Activated CD4-positive, alpha-beta T cell treated with anti-CD3 and anti-CD28 coated beads for 4 hours (primary cell): ENCODE data around the gene SLC25A51.

Source experiments
- DNase-seq, 2 donors: peaks; one replicate each; pipeline ENCODE4 v3.0.0-alpha.2; 2020

SLC25A51 gene

GRCh38 chr9:37936965-37937364, 33.0 kb upstream of the SLC25A51 start:
- no peak for DNase-seq

- DNase-seq, result no peak
Measured at GRCh38 chr9:37936376-37936775, 32.4 kb upstream of the SLC25A51 start.

- DNase-seq, result no peak
Measured at GRCh38 chr9:37935096-37935495, 31.2 kb upstream of the SLC25A51 start.

- no peak for DNase-seq
Measured at GRCh38 chr9:37931592-37931991, 27.7 kb upstream of the SLC25A51 start.

GRCh38 chr9:37929441-37929895, 25.5 kb upstream of the SLC25A51 start:
- DNase-seq, result no peak

- no peak for DNase-seq
Measured at GRCh38 chr9:37928552-37929430, 24.9 kb upstream of the SLC25A51 start.

- no peak for DNase-seq
Measured at GRCh38 chr9:37927601-37928551, 23.9 kb upstream of the SLC25A51 start.

GRCh38 chr9:37927132-37927531, 23.2 kb upstream of the SLC25A51 start:
- no peak for DNase-seq

- no peak for DNase-seq
Measured at GRCh38 chr9:37926737-37927118, 22.8 kb upstream of the SLC25A51 start.

- no peak for DNase-seq
Measured at GRCh38 chr9:37925786-37926736, 22.1 kb upstream of the SLC25A51 start.

- DNase-seq, result no peak
Measured at GRCh38 chr9:37925006-37925405, 21.1 kb upstream of the SLC25A51 start.

GRCh38 chr9:37924538-37924937, 20.6 kb upstream of the SLC25A51 start:
- DNase-seq, result no peak

- DNase-seq, result no peak
Measured at GRCh38 chr9:37923796-37924427, 20.0 kb upstream of the SLC25A51 start.

- DNase-seq, result no peak
Measured at GRCh38 chr9:37923118-37923795, 19.3 kb upstream of the SLC25A51 start.

GRCh38 chr9:37922363-37923117, 18.6 kb upstream of the SLC25A51 start:
- DNase-seq, result no peak

GRCh38 chr9:37921546-37922300, 17.8 kb upstream of the SLC25A51 start:
- no peak for DNase-seq

GRCh38 chr9:37921168-37921510, 17.2 kb upstream of the SLC25A51 start:
- no peak for DNase-seq

GRCh38 chr9:37920471-37921167, 16.7 kb upstream of the SLC25A51 start:
- no peak for DNase-seq

GRCh38 chr9:37919956-37920335, 16.0 kb upstream of the SLC25A51 start:
- no peak for DNase-seq
